Activated CD8-positive, alpha-beta memory T cell treated with anti-CD3 and anti-CD28 coated beads for 24 hours (primary cell): ENCODE data around the gene VCL.

Experiments
- DNase-seq: peaks from one replicate; pipeline ENCODE4 v3.0.0-alpha.2; 2020

Gene VCL

GRCh38 chr10:74079028-74079935, 81.4 kb downstream of the VCL start:
- no peak for DNase-seq

- DNase-seq: no peak
These were observed 82.1 kb downstream of the VCL start for GRCh38 chr10:74079936-74080590.

GRCh38 chr10:74081192-74081803, 83.4 kb downstream of the VCL start:
- DNase-seq: no peak

GRCh38 chr10:74081941-74082718, 84.2 kb downstream of the VCL start:
- DNase-seq: no peak

GRCh38 chr10:74083304-74083703, 85.4 kb downstream of the VCL start:
- no peak for DNase-seq

- no peak for DNase-seq
These were observed 87.0 kb downstream of the VCL start for GRCh38 chr10:74084955-74085354.

- no peak for DNase-seq
These were observed 88.4 kb downstream of the VCL start for GRCh38 chr10:74086317-74086716.

- no peak for DNase-seq
These were observed 90.8 kb downstream of the VCL start for GRCh38 chr10:74088722-74089121.

GRCh38 chr10:74092372-74092771, 94.5 kb downstream of the VCL start:
- no peak for DNase-seq

GRCh38 chr10:74093530-74094164, 95.7 kb downstream of the VCL start:
- DNase-seq: no peak

- DNase-seq: no peak
These were observed 96.3 kb downstream of the VCL start for GRCh38 chr10:74094231-74094630.

GRCh38 chr10:74096777-74097176, 98.9 kb downstream of the VCL start:
- no peak for DNase-seq

GRCh38 chr10:74097776-74098175, 99.9 kb downstream of the VCL start:
- DNase-seq: no peak

- no peak for DNase-seq
These were observed 101.5 kb downstream of the VCL start for GRCh38 chr10:74099420-74099819.

- no peak for DNase-seq
These were observed 101.9 kb downstream of the VCL start for GRCh38 chr10:74099836-74100235.

- no peak for DNase-seq
These were observed 105.8 kb downstream of the VCL start for GRCh38 chr10:74103560-74104258.

- DNase-seq: no peak
These were observed 106.6 kb downstream of the VCL start for GRCh38 chr10:74104480-74104879.

GRCh38 chr10:74104996-74105395, 107.1 kb downstream of the VCL start:
- no peak for DNase-seq

- DNase-seq: no peak
These were observed 109.5 kb downstream of the VCL start for GRCh38 chr10:74107391-74107790.

- no peak for DNase-seq
These were observed 111.5 kb downstream of the VCL start for GRCh38 chr10:74109452-74109851.

- DNase-seq: no peak
These were observed 112.2 kb downstream of the VCL start for GRCh38 chr10:74110120-74110519.

- no peak for DNase-seq
These were observed 113.9 kb downstream of the VCL start for GRCh38 chr10:74111799-74112198.
